Thyroid gland (tissue), 4 donors: Measurements from ENCODE around the gene BZW1. TPM values are rescaled to one million over a fixed set of nuclear protein-coding genes. Genes with fewer than 3 reads are reported as not detected.

Source experiments
- DNase-seq, 2 donors: peaks; one replicate each; pipeline ENCODE4 v3.0.0-alpha.2; 2019
- H3K27ac ChIP-seq, 3 donors: fragments of 200-600 bp; sonication (generic); 1 replicate in 2 of 3; 2 replicates in 1 of 3; pipeline ENCODE4 v1.5.1; 2016 to 2019; ENCODE audit warnings: mild to moderate bottlenecking in 1 of 3, moderate library complexity in 1 of 3
- H3K27me3 ChIP-seq: fragments of 200-600 bp; sonication (generic); one replicate; pipeline ENCODE4 v1.5.1; 2019
- H3K36me3 ChIP-seq, 2 donors: fragments of 200-600 bp; sonication (generic); one replicate each; pipeline ENCODE4 v1.5.1; 2016 to 2019
- H3K4me1 ChIP-seq, 2 donors: fragments of 200-600 bp; sonication (generic); one replicate each; pipeline ENCODE4 v1.5.1; 2017 to 2019
- H3K4me3 ChIP-seq, 3 donors: fragments of 200-600 bp; sonication (generic); replicated peaks in 1 of 3; 1 replicate in 2 of 3; 2 replicates in 1 of 3; pipeline ENCODE4 v1.5.1; 2016; ENCODE audit warnings: mild to moderate bottlenecking in 1 of 3
- H3K9me3 ChIP-seq: fragments of 200-600 bp; sonication (generic); one replicate; pipeline ENCODE4 v1.5.1; 2017
- POLR2A ChIP-seq, 2 donors: fragments of 450-650 bp; IDR thresholded peaks; one replicate each; pipeline ENCODE4 v1.6.1; 2017; ENCODE audit warnings: antibody characterized with exemption in 2 of 2, mild to moderate bottlenecking in 2 of 2, moderate library complexity in 1 of 2
- WGBS, 2 donors: methylation state at CpG; one replicate each; pipeline ENCODE4 v1.1.5; 2017; 5-methylcytosine and 5-hydroxymethylcytosine counted together
- intact Hi-C: fragments of 100-400 bp; cut with DNase I; formaldehyde crosslinking; loops from one replicate; pipeline ENCODE4 v1.15.1; 2023
- total RNA-seq, 4 donors: library from RNA; depleted of rRNA; stranded (reverse); fragments of >200 nt; gene quantifications; one replicate each; pipeline ENCODE4 v1.2.3, GENCODE V29; 2016
- TF ChIP-seq, protein P1 (sequence below), 6 experiments: fragments of 200-600 bp in 3 of 6; fragments of 450-650 bp in 3 of 6; sonication (generic) in 3 of 6; IDR thresholded peaks; one replicate each; pipeline ENCODE4 v1.5.1; 2016 to 2019; ENCODE audit warnings: antibody characterized with exemption in 6 of 6, mild to moderate bottlenecking in 2 of 6, inconsistent platforms in 1 of 6, moderate library complexity in 1 of 6

Gene BZW1
- total RNA-seq, 4 donors from 2014 or later, result 136 to 192 (median 144) TPM

DNA sequence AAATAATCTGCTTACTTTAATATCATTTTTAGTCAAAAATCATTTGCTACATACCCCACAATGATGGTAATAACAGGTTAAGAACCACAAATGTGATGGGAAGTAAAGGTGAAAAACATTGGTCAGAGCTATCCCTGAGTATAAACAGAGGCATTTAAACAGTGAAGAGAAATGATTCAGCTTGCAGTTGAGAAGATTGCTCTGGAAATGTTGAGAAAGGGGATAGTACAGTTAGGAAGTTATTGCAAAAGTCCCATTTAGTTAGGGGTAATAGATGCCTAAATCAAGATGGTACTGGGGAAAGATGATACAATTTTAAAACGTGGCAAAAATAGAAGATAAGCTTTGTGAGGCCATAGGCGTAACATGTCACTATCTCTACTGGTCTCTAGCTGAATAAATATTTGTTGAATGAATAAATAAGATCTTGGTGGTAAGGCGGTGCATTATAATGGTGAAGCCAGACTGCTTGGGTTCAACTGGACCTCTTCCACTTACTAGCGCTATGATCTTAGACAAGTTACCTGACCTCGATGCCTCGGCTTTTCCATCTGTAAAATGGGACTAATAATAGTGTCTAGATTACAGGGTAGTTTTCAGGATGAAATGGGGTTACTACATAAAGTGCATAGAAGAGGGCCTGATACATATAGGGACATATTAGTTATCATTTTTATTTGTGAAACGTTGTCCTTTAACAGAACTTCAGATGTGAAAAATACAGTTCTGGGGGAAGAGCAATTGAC is 2.0 kb upstream of the BZW1 start:
- no peak overlapping the region for H3K27ac ChIP-seq
- no peaks in the 10 kb centered on the region for H3K27me3 ChIP-seq
- no peak for DNase-seq
- intact Hi-C loops, result loop anchor here (5.0 kb wide), 2 partner anchors 53 to 97 kb away; partner anchors contain the start of gene CLK1
- TF ChIP-seq, protein P1, sequence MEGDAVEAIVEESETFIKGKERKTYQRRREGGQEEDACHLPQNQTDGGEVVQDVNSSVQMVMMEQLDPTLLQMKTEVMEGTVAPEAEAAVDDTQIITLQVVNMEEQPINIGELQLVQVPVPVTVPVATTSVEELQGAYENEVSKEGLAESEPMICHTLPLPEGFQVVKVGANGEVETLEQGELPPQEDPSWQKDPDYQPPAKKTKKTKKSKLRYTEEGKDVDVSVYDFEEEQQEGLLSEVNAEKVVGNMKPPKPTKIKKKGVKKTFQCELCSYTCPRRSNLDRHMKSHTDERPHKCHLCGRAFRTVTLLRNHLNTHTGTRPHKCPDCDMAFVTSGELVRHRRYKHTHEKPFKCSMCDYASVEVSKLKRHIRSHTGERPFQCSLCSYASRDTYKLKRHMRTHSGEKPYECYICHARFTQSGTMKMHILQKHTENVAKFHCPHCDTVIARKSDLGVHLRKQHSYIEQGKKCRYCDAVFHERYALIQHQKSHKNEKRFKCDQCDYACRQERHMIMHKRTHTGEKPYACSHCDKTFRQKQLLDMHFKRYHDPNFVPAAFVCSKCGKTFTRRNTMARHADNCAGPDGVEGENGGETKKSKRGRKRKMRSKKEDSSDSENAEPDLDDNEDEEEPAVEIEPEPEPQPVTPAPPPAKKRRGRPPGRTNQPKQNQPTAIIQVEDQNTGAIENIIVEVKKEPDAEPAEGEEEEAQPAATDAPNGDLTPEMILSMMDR (IDR thresholded peaks at IDR 0.05), result no peak
- TF ChIP-seq POLR2A (IDR thresholded peaks at IDR 0.05), result no peak
- peaks cover 19 to 23% of the 10 kb centered on the region in 2 donors for H3K4me1 ChIP-seq
- H3K4me3 ChIP-seq, result no peak overlapping the region
- H3K36me3 ChIP-seq, result no peaks in the 10 kb centered on the region
- no peaks in the 10 kb centered on the region for H3K9me3 ChIP-seq
- 85 to 87% methylated on average over 7 of the region's 7 CpGs for WGBS, 2 donors

DNA sequence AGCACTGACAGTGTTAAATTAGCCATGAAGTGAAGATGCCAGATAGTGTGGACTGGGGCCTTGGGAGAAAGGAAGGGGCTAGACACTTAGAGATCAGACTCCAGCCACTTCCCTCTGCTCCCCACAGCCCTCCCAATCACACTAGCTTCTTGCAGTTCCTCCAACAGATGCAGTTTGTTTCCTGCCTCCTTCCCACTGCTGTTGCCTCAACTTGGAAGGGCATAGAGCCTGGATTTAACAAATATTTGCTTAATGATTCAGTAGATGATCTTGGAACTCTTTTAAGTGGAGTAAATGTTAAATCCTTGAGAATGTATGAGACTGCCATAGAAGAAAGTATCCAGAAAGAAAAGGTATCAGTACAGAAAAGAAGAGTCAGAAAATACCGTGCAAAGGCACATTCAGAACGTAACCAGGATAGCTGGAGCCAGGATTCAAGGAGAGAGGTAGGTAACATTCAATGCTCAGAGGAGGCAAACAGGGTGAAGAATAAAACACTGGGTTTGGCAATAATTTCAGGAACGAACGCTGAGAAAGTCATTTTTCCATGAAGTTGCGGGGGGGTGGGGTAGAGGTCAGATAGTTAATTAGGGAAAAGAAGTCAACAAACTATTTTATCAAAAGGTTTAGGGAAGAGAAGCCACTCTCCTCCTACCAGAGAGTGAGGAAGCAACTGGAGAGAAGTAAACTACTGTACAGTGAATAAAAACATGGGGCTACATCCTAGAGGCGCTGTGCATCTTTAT is 1.3 kb upstream of the BZW1 start:
- Histone ChIP-seq H3K27me3 (no peaks in the 10 kb centered on the region), H3K4me3 (peak overlapping the region in 1 of 3 donors; percentile 92), H3K9me3 (no peaks in the 10 kb centered on the region), H3K4me1 (peaks cover 19 to 23% of the 10 kb centered on the region in 2 donors), H3K27ac (peak overlapping the region; percentile 92 to 97 (median 97)), H3K36me3 (no peaks in the 10 kb centered on the region)
- TF ChIP-seq POLR2A (IDR thresholded peaks at IDR 0.05), result no peak
- TF ChIP-seq, protein P1 (IDR thresholded peaks at IDR 0.05), result no peak
- no peak for DNase-seq
- 46 to 51% methylated on average over 6 of the region's 6 CpGs for WGBS, 2 donors
- intact Hi-C loops, result loop anchor here (5.0 kb wide), 2 partner anchors 52 to 98 kb away; partner anchors contain the start of gene CLK1

DNA sequence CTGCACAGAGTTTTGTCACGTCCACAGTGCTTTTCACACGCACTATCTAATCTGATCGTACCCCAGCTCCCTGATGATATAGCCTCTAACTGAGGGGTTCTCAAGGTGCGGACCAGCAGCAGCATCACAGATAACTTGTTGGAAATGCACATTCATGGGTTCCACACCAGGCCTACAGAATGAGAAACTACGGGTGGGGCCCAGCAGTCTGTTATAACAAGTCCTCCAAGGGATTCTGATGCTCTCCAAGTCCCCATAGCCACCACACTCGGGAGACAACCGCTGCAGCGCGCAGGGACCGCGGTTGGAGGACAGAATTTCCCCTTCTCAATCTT is 745 bp upstream of the BZW1 start:
- Histone ChIP-seq H3K4me1 (peaks cover 19 to 23% of the 10 kb centered on the region in 2 donors), H3K27ac (peak overlapping the region; percentile 92 to 97 (median 97)), H3K9me3 (no peaks in the 10 kb centered on the region), H3K4me3 (peak overlapping the region in 1 of 3 donors; percentile 92), H3K27me3 (no peaks in the 10 kb centered on the region), H3K36me3 (peaks cover under 1 to 5% of the 10 kb centered on the region in 2 donors)
- 10 to 32% methylated on average over 5 to 11 of the region's 11 CpGs for WGBS, 2 donors
- intact Hi-C loops, result loop anchor here (5.0 kb wide), 2 partner anchors 51 to 99 kb away; partner anchors contain the start of gene CLK1
- no peak for TF ChIP-seq POLR2A (IDR thresholded peaks at IDR 0.05)
- TF ChIP-seq, protein P1 (IDR thresholded peaks at IDR 0.05), result no peak
- DNase-seq, result no peak

DNA sequence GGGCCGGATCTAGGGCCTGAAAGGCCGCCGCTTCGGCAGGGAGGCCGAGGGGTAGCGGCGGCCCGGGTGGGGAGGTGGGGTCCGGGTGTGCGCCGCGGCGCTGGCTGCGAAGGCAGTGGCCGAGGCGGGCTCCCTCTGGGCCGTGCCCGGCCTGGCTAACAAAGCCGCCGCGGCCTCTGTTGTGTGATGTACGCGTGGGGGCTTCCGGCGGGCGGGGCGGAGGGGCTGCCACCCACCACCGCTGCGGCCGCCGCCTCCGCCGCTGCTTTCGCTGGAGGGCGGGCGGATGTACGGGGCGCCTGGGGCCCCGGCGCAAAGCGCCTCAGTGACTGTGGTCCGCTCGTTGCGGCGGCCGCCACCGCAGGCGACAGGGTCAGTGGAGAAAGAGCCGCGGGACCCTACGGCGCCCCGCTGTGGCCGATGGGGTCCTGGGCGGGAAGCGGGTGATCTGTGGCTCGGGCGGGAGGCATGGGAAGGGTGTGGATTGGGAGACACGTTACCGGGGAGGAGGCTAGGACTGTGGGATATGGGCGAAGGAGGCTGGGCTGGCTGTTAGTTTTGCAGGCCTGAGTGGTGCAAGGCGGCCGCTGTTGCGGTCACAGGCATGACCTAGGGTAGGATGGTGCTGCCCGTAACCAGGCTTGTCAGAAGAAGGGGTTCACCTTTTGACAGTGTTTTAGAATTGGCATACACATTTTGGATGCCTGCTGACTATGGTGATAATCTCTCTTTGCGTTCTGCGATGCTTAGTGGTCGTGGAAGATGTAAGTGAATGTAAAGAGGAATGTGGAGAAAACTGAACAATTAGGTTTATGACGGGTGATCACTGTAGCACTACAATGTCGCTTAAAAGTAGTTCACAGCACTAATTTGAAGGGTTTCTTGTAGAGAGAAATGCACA is 662 bp downstream of the BZW1 start:
- Histone ChIP-seq H3K27me3 (no peaks in the 10 kb centered on the region), H3K36me3 (peaks cover 9 to 19% of the 10 kb centered on the region in 2 donors), H3K27ac (peak overlapping the region; percentile 92 to 97 (median 97)), H3K4me3 (peak overlapping the region; percentile 92 to 99 (median 96)), H3K4me1 (peaks cover 19 to 23% of the 10 kb centered on the region in 2 donors), H3K9me3 (no peaks in the 10 kb centered on the region)
- peak; percentile 75 to 78 for DNase-seq
- WGBS, 2 donors, result 2 to 3% methylated on average over 17 to 29 of the region's 70 CpGs
- intact Hi-C loops, result loop anchor here (5.0 kb wide), 2 partner anchors 50 to 100 kb away; partner anchors contain the start of gene CLK1
- TF ChIP-seq POLR2A (IDR thresholded peaks at IDR 0.05), result no peak
- TF ChIP-seq, protein P1 (IDR thresholded peaks at IDR 0.05), result peak in 4 of 6 experiments; percentile 43 to 69 (median 49)
